ENCODE results near the gene COL18A1. TPM values are rescaled to one million over a fixed set of nuclear protein-coding genes. Genes with fewer than 3 reads are reported as not detected.

Gene COL18A1
- total and polyA plus RNA-seq, 7 experiments from 2014 or later, result 7.0 to 89.8 (median 15.4) TPM

- peaks cover 0 to 19% (median 6%) of the 10 kb centered on the region in 5 donors for H3K27me3 Mint-ChIP-seq
- H3K4me1 ChIP-seq (ENCODE audit: control insufficient read depth in 2 of 2, insufficient read depth in 2 of 2, low read length in 2 of 2), result peaks cover 0 to 11% of the 10 kb centered on the region in 2 donors
- H3K36me3 Mint-ChIP-seq, result peaks cover 0 to 8% (median 3%) of the 10 kb centered on the region in 5 donors
- CTCF ChIA-PET, result no interaction called here
- peaks cover 0 to 18% (median 7%) of the 10 kb centered on the region in 11 donors for H3K9me3 Mint-ChIP-seq
- H3K27me3 ChIP-seq (ENCODE audit: control insufficient read depth in 2 of 2, insufficient read depth in 2 of 2, low read length in 2 of 2), result no peaks in the 10 kb centered on the region
- no peak overlapping the region for H3K27ac Mint-ChIP-seq
- peaks cover 0 to 6% (median 0%) of the 10 kb centered on the region in 3 experiments for H3K9me3 ChIP-seq (ENCODE audit: control insufficient read depth in 2 of 3, low read length in 3 of 3)
- ATAC-seq, result no peak
- no peak overlapping the region for H3K4me3 ChIP-seq (ENCODE audit: low read length)
- no peaks in the 10 kb centered on the region for H3K36me3 ChIP-seq (ENCODE audit: control insufficient read depth in 2 of 3, insufficient read depth in 3 of 3, low read length in 3 of 3)
- intact Hi-C loops (cut with micrococcal nuclease), result no loop called here
- H3K27ac ChIP-seq (ENCODE audit: low read depth, low read length), result no peak overlapping the region
- no peak for DNase-seq
- POLR2A ChIA-PET, result no interaction called here
- peaks cover 0 to 19% (median 17%) of the 10 kb centered on the region in 7 donors for H3K4me1 Mint-ChIP-seq
- no peak overlapping the region for H3K4me3 Mint-ChIP-seq
Observed at GRCh38 chr21:45466330-45467220, 61.6 kb downstream of the COL18A1 start.

DNA sequence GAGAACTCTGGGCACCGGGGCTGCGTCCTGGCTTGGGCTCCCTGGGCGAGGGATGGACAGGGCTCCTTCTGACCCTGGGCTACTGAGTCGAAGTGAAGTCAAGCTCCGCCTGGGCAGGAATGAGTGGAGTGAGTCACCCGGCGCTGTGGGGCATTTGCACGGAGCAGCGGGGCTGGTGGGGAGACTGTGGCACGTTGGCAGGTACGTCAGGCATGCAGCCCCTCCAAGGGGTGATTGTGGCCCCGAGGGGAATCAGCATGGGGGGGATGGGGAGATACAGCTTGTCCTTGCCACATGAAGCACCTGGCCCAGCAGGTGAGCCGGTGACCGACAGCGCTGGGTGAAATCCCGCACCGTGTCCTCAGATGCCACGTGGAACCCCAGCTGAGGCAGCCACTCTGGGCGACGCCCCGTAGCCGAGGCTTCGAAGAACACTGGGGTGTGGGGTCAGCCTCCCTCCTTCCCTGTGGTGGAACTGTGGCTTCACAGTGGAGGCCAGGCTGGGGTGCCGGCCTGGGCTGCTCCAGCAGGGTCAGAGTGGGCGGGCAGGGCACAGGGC, 62.3 kb downstream of the COL18A1 start:
- Mint-ChIP-seq H3K9me3 (peaks cover 0 to 11% (median 4%) of the 10 kb centered on the region in 11 donors), H3K4me1 (peaks cover 0 to 19% (median 18%) of the 10 kb centered on the region in 7 donors), H3K36me3 (peaks cover 0 to 4% (median 2%) of the 10 kb centered on the region in 5 donors), H3K27ac (no peak overlapping the region), H3K27me3 (peaks cover 0 to 16% (median 6%) of the 10 kb centered on the region in 5 donors), H3K4me3 (no peak overlapping the region)
- intact Hi-C loops (cut with micrococcal nuclease), result no loop called here
- Histone ChIP-seq H3K4me3 (ENCODE audit: low read length) (no peak overlapping the region), H3K27me3 (ENCODE audit: control insufficient read depth in 2 of 2, insufficient read depth in 2 of 2, low read length in 2 of 2) (no peaks in the 10 kb centered on the region), H3K4me1 (ENCODE audit: control insufficient read depth in 2 of 2, insufficient read depth in 2 of 2, low read length in 2 of 2) (peaks cover 0 to 14% of the 10 kb centered on the region in 2 donors), H3K9me3 (ENCODE audit: control insufficient read depth in 2 of 3, low read length in 3 of 3) (no peaks in the 10 kb centered on the region), H3K27ac (ENCODE audit: low read depth, low read length) (no peak overlapping the region), H3K36me3 (ENCODE audit: control insufficient read depth in 2 of 3, insufficient read depth in 3 of 3, low read length in 3 of 3) (no peaks in the 10 kb centered on the region)
- no peak for DNase-seq
- CTCF ChIA-PET, result no interaction called here
- POLR2A ChIA-PET, result no interaction called here
- ATAC-seq, result no peak

- Mint-ChIP-seq H3K4me1 (peaks cover 0 to 19% (median 18%) of the 10 kb centered on the region in 7 donors), H3K27ac (no peak overlapping the region), H3K36me3 (no peaks in the 10 kb centered on the region), H3K27me3 (peaks cover 0 to 10% (median 6%) of the 10 kb centered on the region in 5 donors), H3K9me3 (peaks cover 0 to 3% (median 0%) of the 10 kb centered on the region in 11 donors), H3K4me3 (no peak overlapping the region)
- H3K36me3 ChIP-seq (ENCODE audit: control insufficient read depth in 2 of 3, insufficient read depth in 3 of 3, low read length in 3 of 3), result no peaks in the 10 kb centered on the region
- no peaks in the 10 kb centered on the region for H3K9me3 ChIP-seq (ENCODE audit: control insufficient read depth in 2 of 3, low read length in 3 of 3)
- peaks cover 0 to 14% of the 10 kb centered on the region in 2 donors for H3K4me1 ChIP-seq (ENCODE audit: control insufficient read depth in 2 of 2, insufficient read depth in 2 of 2, low read length in 2 of 2)
- intact Hi-C loops (cut with micrococcal nuclease), result no loop called here
- ChIA-PET POLR2A (no interaction called here), CTCF (no interaction called here)
- no peaks in the 10 kb centered on the region for H3K27me3 ChIP-seq (ENCODE audit: control insufficient read depth in 2 of 2, insufficient read depth in 2 of 2, low read length in 2 of 2)
- ATAC-seq, result no peak
- no peak overlapping the region for H3K27ac ChIP-seq (ENCODE audit: low read depth, low read length)
- H3K4me3 ChIP-seq (ENCODE audit: low read length), result no peak overlapping the region
- DNase-seq, result no peak
Observed at GRCh38 chr21:45468051-45468970, 63.3 kb downstream of the COL18A1 start.

DNA sequence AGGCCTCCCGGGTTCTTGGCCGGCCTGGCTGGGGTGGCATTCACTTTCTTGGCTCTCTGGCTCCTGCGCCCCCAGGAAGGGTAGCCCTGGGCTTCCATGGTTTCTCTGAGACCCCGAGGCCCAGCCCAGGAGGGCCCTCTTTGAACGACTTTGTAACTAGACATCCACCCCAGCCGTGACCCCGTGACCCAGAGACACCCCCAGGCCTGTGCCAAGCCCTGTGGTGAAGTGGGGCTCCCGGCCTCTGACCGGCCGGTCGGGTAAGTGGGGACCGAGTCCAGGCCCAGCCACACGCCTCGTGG, 64.0 kb downstream of the COL18A1 start:
- H3K27ac ChIP-seq (ENCODE audit: low read depth, low read length), result no peak overlapping the region
- Mint-ChIP-seq H3K36me3 (no peaks in the 10 kb centered on the region), H3K27ac (no peak overlapping the region), H3K4me3 (no peak overlapping the region), H3K4me1 (peaks cover 0 to 22% (median 20%) of the 10 kb centered on the region in 7 donors), H3K9me3 (peaks cover 0 to 3% (median 0%) of the 10 kb centered on the region in 11 donors), H3K27me3 (peaks cover 0 to 8% (median 6%) of the 10 kb centered on the region in 5 donors)
- CTCF ChIA-PET, result no interaction called here
- no peaks in the 10 kb centered on the region for H3K36me3 ChIP-seq (ENCODE audit: control insufficient read depth in 2 of 3, insufficient read depth in 3 of 3, low read length in 3 of 3)
- no peak overlapping the region for H3K4me3 ChIP-seq (ENCODE audit: low read length)
- H3K27me3 ChIP-seq (ENCODE audit: control insufficient read depth in 2 of 2, insufficient read depth in 2 of 2, low read length in 2 of 2), result no peaks in the 10 kb centered on the region
- intact Hi-C loops (cut with micrococcal nuclease), result no loop called here
- POLR2A ChIA-PET, result no interaction called here
- no peaks in the 10 kb centered on the region for H3K9me3 ChIP-seq (ENCODE audit: control insufficient read depth in 2 of 3, low read length in 3 of 3)
- ATAC-seq (no peak), DNase-seq (no peak)
- peaks cover 0 to 14% of the 10 kb centered on the region in 2 donors for H3K4me1 ChIP-seq (ENCODE audit: control insufficient read depth in 2 of 2, insufficient read depth in 2 of 2, low read length in 2 of 2)

- no peak overlapping the region for H3K4me3 ChIP-seq (ENCODE audit: low read length)
- H3K9me3 Mint-ChIP-seq, result peaks cover 0 to 3% (median 0%) of the 10 kb centered on the region in 11 donors
- H3K36me3 Mint-ChIP-seq, result no peaks in the 10 kb centered on the region
- peaks cover 0 to 14% of the 10 kb centered on the region in 2 donors for H3K4me1 ChIP-seq (ENCODE audit: control insufficient read depth in 2 of 2, insufficient read depth in 2 of 2, low read length in 2 of 2)
- H3K4me1 Mint-ChIP-seq, result peaks cover 0 to 28% (median 26%) of the 10 kb centered on the region in 7 donors
- H3K27ac Mint-ChIP-seq, result peak overlapping the region in 7 of 9 donors; percentile 15 to 99 (median 95)
- H3K27me3 Mint-ChIP-seq, result peaks cover 0 to 8% (median 6%) of the 10 kb centered on the region in 5 donors
- no peaks in the 10 kb centered on the region for H3K27me3 ChIP-seq (ENCODE audit: control insufficient read depth in 2 of 2, insufficient read depth in 2 of 2, low read length in 2 of 2)
- intact Hi-C loops (cut with micrococcal nuclease), result no loop called here
- ChIA-PET CTCF (no interaction called here), POLR2A (interaction anchor here (0.6 kb wide), 1 partner anchor 460 kb away, joined by 3 read pairs; no protein-coding TSS in a partner anchor)
- peak overlapping the region in 2 of 10 donors; percentile 15 to 16 for H3K4me3 Mint-ChIP-seq
- H3K36me3 ChIP-seq (ENCODE audit: control insufficient read depth in 2 of 3, insufficient read depth in 3 of 3, low read length in 3 of 3), result no peaks in the 10 kb centered on the region
- ATAC-seq (no peak), DNase-seq (no peak)
- H3K27ac ChIP-seq (ENCODE audit: low read depth, low read length), result no peak overlapping the region
- no peaks in the 10 kb centered on the region for H3K9me3 ChIP-seq (ENCODE audit: control insufficient read depth in 2 of 3, low read length in 3 of 3)
Observed at GRCh38 chr21:45469273-45470086, 64.5 kb downstream of the COL18A1 start.
